Testis (tissue), 2 donors: ENCODE data around the gene PRR15.

ENCODE experiments used
- CTCF ChIP-seq, 3 experiments: fragments of 450-650 bp in 2 of 3; fragments of 200-600 bp in 1 of 3; sonication (generic) in 1 of 3; IDR thresholded peaks; one replicate each; pipeline ENCODE4 v1.5.1; 2016 to 2019; ENCODE audit warnings: antibody characterized with exemption in 3 of 3, mild to moderate bottlenecking in 2 of 3, moderate library complexity in 1 of 3
- POLR2A ChIP-seq: fragments of 450-650 bp; IDR thresholded peaks from one replicate; pipeline ENCODE4 v1.6.1; 2017; ENCODE audit warnings: antibody characterized with exemption, mild to moderate bottlenecking, moderate library complexity

- TF ChIP-seq POLR2A: no peak
- TF ChIP-seq CTCF (IDR thresholded peaks at IDR 0.05): no peak
Measured at GRCh38 chr7:29523728-29524127, 39.9 kb upstream of the PRR15 start.
